Measurements from ENCODE around the gene ARID5B.

ARID5B gene

DNA sequence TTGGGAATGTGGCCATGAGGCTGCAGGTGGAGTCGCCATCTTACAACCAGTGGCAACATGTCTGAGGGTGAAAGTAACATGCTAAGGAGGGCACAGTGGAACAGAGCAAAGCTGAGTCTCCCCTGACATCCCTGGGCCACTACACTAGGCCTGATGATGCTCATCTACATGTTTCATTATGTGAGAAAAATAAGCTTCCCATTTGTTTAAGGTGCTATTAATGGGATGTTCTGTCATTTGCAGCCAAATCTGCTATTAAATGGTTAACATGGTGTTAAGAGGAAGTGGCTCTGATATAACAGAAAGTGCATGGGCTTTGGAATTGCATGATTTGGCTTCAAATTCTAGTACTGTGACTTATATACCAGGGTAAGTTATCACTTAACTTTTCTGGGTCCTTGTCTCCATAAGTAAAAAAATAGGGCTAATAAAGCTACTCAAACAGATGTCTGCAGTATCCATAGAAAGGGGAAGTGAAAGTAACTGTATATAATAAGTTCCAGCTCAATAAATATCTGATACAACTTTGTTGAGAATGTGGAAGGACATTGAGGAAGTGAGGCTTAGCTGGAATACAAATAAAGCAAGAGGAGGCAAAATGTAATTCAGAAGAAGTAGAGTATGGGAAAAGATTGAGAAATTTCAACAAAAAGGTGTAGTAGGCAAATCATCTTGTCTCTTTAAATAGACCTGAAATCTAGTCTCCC, 208.2 kb downstream of the ARID5B start:
- no peak for DNase-seq

DNA sequence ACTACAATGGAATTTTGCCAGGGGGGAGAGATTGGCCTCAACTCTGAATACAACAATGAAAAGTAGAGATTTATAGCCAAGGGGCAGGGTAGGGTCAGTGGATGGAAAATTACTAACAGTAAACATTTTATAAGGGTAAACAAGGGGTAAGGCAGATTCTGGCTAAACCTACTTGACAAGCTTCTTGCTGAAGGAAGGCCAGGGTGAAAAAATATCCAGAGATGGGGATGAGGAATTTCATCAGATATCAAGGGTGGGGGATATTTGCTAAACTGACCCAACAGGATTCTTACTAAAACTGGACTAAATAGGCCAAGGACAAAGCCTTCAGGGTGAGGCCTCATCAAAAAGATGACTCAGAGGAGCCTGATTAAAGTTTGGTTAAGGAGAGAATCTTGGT, 210.8 kb downstream of the ARID5B start:
- DNase-seq = no peak

DNA sequence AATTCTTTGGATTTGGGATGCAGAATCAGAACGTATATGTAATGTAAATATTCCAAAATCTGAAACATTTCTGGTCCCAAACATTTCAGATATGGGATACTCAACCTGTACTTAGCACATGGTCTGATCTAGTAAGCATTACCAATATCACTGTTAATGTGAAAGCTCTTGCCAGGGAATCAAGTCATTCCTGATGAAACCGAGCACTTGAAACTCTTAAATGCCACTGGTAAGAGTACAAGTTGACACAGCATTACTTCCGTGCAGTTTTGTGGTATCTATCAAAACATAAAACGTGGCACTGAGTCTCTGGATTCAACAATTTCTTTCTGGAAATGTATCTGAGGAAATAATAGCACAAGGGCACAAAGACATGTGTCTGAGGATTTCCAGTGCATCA, 211.5 kb downstream of the ARID5B start:
- DNase-seq = no peak

DNA sequence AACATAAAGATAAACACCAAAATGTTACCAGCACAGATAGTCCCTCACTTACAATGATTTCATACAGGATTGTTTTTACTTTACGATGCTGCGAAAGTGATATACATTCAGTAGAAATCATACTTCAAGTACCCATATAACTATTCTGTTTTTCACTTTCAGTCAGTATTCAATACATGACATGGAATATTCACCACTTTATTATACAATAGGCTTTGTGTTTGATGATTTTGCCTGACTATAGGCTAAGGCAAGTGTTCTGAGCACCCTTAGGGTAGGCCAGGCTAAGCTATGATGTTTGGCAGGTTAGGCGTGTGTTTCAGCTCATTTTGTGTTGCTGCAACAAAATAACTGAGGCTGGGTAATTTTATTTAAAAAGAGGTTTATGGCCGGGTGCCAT, 212.2 kb downstream of the ARID5B start:
- no peak for DNase-seq

DNA sequence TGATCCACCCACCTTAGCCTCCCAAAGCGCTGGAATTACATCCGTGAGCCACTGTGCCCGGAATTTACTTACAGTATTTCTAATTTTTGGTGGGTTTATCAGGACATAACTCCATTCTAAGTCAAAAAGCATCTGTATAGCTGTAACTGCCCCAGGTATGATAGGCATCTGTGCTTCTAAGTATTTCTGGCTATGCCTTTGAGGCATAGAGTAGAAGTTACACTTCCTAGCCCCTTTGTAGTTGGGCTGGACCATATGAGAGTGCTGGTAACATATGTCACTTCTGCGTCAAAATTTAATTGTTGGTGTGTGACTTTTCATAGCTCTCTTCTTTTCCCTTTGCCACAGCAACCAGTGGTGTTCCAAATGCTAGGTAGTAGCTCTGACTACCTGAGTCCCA, 213.8 kb downstream of the ARID5B start:
- DNase-seq = no peak

DNA sequence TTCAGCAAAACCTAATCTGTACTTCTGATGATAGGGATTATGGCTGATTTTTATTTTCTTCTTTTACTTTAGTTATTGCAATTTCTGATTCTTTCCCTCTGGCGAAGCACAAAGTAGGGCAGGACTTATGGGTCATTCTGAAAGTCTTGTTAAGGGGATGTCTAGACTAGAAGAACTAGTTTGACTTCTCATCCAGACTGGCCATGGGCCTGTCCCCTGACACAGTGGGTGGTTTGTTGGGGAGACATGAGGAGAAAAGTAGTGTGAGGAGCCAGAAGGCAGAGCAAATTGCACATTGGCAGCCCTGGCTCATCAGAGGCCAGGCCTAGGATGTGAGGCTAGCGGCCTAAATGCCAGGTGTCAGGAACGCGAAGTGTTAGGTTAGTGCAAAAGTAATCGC, 214.3 kb downstream of the ARID5B start:
- no peak for DNase-seq

DNA sequence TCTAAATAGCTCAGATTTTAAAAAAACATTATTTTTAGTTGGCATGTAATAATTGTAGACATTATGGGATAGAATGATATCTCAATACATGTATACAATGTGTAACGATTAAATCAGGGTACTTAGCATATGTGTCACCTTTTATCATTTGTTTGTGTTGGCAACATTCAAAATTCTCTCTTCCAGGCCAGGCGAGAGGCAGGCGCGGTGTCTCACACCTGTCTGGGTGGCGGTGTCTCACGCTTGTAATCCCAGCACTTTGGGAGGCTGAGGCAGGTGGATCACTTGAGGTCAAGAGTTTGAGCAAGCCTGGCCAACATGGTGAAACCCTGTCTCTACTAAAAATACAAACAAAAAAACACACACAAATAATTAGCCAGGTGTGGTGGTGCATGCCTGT, 215.4 kb downstream of the ARID5B start:
- no peak for DNase-seq

DNA sequence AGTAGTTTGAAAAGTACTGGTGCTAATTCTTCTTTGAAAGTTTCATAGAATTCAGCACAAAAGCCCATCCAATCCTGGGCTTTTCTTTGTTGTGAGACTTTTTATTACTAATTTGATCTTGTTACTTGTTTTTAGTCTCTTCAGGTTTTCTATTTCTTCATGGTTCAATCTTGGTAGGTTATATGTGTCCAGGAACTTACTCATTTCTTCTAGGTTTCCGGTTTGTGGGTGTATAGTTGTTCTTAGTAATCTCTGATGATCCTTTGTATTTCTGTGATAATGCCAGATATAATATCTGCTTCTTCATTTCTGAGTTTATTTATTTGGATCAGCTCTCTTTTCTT, 219.7 kb downstream of the ARID5B start:
- no peak for DNase-seq

DNA sequence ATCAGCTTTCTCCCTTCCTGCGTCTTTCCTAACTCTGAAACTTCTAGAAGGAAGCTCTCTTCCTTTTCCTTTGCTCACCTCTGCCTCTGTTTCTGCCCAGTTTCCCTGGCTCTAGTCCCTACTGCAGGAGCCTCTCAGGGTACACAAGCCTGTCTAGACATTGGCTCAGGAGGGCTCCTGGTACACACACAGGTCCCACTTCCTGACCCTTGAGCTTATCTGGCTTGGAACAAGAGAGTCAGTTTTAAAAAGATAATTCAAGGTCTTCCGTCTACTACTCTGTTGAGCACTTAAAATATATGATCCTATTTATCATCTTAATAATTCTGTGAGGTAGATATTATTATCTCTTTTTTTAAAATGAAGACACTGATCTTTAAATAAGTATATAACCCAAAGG, 226.5 kb downstream of the ARID5B start:
- no peak for DNase-seq

DNA sequence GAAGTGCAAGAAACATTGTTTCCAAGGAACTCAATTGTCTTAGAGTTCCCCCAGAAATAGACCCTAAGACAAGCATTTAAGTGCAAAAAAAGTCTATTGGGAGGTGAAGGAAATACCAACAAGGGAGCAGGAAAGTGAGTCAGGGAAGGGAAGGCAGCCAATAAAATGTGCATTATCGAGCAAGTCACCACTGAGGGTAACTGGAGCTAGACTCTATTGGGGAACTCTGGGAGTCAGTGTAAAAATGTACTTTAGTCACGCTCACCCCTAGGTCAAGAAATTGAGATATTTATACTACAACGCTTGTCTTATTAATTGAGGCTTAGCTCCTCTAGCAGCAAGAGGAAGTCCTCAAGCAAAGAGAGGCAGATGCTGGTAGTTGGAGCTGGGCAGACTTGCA, 229.4 kb downstream of the ARID5B start:
- DNase-seq = no peak

DNA sequence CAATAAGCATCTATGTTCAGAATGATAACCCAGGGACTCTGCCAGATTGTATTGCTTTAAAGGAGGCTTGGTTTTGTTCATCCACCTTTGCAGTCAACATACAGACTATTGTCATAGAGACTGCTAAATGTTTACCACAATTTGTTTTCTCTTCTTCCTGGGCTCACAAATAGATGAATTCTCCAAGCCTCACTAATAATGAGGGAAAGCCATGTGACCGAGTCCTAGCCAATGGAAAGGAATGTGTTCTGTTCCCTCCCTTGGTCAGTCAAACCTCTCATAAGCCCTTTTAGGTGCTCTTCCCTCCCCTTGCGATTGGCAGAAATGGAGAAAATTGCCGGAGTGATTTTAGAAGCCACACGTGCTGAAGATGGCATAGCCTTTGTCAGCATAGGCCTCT, 230.2 kb downstream of the ARID5B start:
- no peak for DNase-seq

DNA sequence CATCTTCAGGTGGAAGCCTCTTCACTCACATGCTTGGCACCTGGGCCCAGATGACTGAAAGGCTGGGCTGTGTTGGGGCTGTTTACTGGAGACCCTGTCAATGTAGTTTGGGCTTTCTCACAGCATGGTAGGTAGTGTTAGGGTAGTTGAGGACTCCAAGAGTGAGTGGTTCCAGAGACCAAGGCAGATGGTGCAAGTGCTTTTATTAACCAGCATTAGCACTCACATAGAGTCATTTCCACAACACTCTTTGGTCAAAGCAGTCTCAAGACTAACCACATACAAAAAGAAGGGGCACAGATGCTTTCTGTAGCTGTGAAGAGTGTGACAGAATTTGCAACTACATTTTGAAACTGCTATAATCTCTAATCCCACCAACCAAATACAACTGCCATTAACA, 232.1 kb downstream of the ARID5B start:
- DNase-seq = no peak

DNA sequence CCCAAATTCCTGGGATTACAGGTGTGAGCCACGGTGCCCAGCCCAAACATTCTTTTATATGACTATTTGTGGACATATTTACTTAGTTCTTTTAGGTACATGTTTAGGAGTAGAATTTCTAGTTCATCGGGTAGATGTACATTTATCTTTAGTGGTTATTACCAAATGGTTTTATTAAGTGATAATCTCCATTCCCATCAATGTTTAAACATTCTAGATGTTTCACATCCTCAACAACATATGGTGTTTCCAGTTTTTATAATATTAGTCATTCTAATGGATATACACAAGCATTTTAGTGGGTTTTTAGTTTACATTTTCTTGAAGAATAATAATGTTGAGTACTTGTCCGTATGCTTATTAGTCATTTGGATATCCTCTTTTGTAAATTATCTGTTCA, 235.4 kb downstream of the ARID5B start:
- no peak for DNase-seq

All from activated CD8-positive, alpha-beta memory T cell treated with anti-CD3 and anti-CD28 coated beads, Interleukin-2, amount 50 U/mL, for 48 hours (primary cell).